GM21825 (cell line): Measurements from ENCODE around the gene GTF3C5.
"Not testable (repeated sequence)": the region's sequence is repeated elsewhere in the genome, so short reads cannot be mapped to it uniquely, and the experiment has no call there.

Source experiments
- ATAC-seq: cut with Tn5 transposase; IDR thresholded peaks from one replicate; pipeline ENCODE4 v1.9.1; 2021; ENCODE audit warnings: mild to moderate bottlenecking, moderate library complexity; ENCODE audit not compliant: unreplicated experiment

Gene GTF3C5

GRCh38 chr9:133030317-133031129 is at the start of gene GTF3C5:
Gene GTF3C5 (plus strand): TSS chr9:133030997. CDS start chr9:133031012, 15 bp downstream.
- peak; percentile 93 for ATAC-seq

DNA sequence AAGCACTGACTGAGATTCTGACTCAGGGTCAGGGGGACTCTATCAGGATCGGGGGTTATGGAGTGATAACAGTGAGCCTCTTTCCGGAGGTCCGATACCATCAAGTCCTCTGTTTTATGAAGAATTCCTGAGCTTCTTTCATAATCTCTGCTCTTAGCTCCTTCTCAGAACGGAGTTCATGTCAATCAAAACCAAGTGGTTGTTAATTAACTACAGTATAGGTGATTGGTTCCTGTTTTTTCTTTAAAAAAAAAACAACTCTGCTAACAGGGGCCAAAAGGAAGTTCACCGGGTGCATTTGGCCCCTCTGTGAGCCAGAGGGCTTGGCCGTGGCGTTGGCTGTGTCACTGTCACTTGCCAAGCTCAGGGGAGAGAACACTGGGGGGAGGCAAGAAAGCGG is 48.3 kb upstream of the GTF3C5 start:
- peak; percentile 45 for ATAC-seq

DNA sequence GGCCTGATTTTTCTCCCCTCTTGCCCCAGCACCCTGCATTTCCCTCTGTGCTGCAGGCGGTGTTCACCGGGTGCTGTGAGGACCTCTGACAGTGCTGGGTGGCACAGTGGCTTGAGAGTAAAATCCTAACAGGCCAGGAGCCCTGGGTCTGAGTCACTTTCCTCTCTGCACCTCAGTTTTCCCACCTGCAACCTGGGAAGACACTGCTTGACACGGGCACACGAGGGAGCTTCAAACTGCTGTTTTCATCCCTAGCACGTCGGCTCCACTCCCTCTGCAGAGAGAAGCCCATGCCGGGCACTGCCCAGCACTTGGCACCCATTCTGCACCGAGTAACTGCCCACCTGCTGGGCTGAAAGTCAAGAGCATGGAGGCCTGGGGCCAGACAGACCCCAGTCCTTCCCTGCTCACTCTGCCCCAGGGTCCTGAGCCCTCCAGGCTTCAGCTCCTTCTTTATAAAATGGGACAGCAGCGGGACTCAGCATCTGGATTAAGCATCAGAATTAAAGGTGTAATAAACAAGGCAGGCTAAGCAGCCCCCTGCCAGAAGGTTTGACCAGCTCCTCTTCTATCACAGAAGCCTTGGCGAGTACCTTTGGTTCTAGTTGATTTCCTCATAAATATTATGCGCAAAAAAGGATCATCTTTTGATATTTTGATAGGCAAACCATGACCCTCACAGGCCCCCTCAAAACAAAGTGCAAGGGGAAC is 47.2 kb upstream of the GTF3C5 start:
- ATAC-seq = no peak

DNA sequence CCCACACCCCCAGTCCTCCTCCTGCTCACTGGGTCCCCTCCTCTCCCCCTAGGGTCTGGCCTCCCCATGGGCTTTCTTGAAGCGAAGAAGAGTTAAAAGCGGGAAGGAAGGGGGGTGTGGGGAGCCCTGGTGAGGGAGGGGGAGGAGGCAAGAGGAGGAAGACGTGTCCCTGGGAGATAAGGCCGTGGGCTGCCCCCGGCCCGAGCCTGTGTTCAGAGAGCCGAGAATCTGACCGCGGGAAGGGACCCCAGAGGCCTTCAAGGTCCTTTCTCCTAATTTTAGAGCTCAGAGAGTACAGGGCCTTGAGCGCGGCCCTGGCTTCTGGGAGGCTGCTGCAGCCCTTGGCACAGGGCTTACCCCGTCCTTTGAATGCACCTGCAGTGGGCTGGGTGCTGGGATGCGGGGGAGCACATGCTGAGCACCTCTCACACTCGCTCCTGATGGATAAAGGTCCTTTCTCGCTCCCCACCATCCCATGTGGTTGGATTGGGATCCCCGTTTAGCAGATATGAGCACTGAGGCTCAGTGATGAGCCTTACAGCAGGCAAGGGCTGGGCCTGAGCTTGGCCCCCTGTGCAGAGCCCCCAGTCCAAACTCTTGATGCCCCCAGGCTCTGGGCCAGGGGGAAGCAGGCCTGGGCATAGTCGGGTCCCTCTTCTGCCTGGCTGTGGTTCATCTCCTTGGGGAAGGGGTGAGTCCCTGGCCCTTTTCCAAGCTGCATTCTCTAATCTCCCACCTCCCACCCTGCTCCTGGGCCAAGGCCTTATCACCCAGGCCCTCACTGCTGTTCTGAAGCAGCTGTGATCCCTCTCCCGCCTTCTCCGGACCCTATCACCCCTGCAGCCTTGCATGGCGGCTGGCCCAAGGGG is 46.4 kb upstream of the GTF3C5 start:
- no peak for ATAC-seq

GRCh38 chr9:132985071-132985350 is 45.8 kb upstream of the GTF3C5 start:
- ATAC-seq = no peak

GRCh38 chr9:132985489-132985888 is 45.3 kb upstream of the GTF3C5 start:
- ATAC-seq = no peak

DNA sequence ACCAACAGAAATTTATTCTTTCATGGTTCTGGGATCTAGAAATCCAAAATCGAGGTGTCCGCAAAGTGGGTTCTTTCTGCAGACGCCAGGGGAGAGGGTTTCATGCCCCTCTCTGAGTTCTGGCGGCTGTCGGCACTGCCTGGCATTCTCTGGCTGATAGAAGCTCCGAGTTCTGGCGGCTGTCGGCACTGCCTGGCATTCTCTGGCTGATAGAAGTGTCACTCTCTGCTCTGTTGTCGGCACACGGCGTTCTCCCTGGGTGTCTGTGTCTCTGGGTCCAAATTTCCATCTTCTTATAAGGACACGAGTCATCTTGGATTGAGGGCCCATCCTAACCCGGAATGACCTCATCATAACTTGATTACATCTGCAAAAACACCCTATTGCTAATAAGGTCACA is 44.7 kb upstream of the GTF3C5 start:
- ATAC-seq = no peak

- no peak for ATAC-seq
Observed at GRCh38 chr9:132986640-132987620, 43.9 kb upstream of the GTF3C5 start.

DNA sequence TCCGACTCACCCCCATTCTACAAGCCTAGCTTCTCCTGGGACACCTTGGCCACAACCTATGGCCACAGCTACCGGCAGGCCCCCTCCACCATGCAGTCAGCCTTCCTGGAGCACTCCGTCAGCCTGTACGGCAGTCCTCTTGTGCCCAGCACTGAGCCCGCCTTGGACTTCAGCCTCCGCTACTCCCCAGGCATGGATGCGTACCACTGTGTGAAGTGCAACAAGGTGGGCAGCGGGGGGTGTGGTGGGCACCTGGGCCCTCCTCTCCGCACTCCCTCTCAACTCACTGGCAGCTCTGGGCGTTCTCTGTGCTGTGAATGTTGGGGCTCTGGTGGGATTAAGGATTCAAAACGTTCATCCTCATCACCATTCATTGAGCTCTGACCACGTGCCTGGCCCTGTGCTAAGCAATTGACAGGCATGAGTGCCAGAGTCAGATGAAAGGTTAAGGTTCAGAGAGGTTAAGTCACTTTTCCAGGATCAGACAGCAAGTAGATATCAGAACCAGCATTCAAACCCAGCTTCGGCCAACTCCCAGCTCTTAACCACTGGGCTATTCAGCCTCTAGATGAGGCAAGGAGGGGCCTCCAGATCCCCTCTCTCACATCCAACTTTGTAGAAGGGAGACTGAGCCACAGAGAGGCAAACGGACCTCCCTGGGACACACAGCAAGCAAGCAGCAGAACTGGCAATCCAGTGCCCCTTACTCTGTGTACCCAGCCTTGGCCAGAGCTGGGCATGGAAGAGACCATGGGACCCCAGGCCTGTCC is 42.4 kb upstream of the GTF3C5 start:
- no peak for ATAC-seq

DNA sequence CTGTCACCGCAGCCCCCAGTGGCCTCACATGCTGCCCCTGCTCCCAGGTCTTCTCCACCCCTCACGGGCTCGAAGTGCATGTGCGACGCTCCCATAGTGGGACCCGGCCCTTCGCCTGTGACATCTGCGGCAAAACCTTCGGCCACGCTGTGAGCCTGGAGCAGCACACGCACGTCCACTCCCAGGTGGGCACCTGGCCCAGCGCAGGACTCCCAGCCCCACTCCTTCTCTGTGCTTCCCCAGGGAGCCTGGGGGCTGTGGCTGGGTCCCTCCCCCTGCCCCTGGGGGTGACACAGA is 41.8 kb upstream of the GTF3C5 start:
- no peak for ATAC-seq

- ATAC-seq = no peak
Observed at GRCh38 chr9:132989414-132989996, 41.3 kb upstream of the GTF3C5 start.

GRCh38 chr9:132989998-132990557 is 40.7 kb upstream of the GTF3C5 start:
- ATAC-seq = not testable (repeated sequence)

DNA sequence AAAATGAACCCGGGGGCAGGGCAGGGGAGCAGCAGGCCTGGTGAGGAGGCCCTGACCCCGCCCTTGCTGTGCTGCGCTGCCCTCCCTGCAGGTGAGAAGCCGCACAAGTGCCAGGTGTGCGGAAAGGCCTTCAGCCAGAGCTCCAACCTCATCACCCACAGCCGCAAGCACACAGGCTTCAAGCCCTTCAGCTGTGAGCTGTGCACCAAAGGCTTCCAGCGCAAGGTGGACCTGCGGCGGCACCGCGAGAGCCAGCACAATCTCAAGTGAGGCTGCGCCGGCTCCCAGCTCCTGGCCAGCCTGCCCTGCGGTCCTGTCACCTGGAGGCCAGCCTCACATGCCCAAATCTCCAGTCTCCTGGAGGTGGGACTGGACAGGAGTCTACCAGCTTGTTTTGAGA is 40.0 kb upstream of the GTF3C5 start:
- ATAC-seq = no peak

DNA sequence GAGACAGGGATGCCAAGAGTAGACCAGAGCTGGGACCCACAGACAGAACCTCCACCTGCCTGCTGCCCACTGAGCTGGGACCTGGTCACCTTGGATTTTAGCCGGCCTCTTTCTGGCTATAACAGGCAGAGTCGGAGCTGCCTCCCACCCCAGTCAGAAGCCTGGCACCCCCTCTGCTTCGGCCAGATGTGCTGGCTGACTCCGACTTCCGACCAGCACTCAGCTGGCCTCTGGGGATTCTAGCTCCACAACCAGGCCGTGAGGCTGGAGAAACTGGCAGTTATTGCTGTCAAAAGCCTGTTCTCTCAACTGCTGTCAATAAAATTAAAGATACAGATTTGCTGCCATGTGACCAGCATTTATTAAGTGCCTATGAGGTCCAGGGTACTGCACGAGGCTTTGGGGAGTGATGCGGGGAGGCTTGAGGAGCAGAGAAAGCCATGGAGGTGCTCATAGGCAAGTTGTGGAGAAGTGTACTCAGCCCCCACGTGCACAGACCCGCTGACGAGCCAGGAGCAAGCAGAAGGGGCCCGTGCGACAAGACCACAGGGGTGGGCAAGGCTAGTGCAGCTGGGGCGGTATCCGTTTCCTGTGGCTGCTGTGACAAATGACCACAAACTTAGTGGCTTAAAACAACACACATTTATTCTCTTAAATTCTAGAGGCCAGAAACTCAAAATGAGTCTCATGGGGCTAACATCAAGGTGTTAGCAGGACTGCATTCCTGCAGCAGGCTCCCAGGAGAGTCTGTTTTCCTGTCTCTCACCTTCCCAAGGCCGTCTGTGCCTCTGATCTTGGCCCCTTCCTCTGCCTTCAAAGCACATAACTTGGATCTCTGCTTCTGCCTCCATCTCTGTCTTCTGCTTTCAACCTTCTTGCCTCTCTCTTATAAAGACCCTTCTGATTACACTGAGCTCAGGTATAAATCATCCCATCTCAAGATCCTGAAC is 39.2 kb upstream of the GTF3C5 start:
- no peak for ATAC-seq

DNA sequence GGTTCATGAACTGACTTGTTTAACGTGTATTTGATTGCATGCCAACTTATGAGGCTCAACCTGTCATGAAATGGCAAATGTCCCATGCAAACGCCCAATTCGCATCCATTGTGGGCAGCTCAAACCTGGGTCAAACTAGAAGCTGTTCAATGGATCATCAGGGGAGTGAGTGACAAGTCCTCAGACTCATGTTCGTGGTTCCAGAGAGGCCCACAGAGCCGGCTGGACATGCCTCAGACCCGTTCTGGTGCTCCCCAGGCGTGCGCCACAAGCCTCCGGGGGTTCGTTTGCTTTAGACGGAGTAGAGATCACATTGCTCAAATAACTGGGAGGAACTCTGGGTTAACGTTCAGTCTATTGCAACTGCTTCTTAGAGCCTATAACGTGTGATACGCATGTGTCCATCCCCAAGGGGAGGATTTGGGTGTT is 37.3 kb upstream of the GTF3C5 start:
- ATAC-seq = no peak

DNA sequence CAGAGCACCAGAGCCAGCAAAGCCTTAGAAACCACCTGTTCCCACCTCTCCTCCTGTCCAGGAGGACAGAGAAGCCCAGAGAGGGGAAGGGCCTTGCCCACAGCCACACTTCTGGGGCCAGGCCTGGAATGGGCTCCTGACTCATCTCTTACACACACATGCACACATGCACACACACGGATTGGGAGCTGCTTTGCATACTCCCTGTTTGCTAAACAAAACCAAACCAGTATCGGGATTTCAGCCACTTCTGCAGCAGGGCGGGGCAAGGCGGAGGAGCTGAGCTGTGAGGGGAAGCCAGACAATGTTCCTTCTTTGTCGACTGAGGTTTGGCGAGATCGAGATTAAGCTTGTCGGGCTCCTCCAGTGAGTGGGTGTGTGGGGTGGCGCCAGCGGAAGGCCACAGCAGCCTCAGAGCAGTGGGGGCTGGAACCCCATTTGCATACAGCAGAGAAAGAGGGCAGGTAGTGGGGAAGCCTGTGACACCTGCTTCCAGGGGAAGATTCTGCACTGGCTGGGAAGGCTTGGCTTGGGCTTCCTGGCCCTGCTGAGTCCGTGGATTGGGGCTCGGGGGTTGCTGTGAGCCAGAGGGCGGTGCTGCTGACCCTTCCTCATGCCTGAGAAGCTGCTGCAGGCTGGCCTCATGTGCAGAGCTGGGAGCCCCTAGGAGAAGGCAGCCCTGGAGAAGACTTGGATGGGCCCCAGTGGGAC is 36.2 kb upstream of the GTF3C5 start:
- ATAC-seq = no peak

DNA sequence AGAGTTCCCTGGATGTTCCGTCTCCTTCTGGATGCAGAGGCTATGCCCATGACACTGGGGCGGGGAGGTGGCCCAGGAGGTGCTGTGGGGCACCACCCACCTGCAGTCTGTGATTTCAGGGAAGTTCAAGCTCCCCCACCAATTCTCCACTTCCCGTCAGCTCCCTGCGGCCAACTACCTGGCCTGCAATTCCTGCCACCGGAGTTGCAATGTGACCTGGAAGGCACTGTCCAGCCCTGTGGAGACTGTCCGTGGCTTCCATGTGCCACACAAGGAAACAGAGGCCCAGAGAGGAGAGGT is 35.7 kb upstream of the GTF3C5 start:
- no peak for ATAC-seq

GRCh38 chr9:132995879-132996278 is 34.9 kb upstream of the GTF3C5 start:
- no peak for ATAC-seq
